Fibroblast of villous mesenchyme (primary cell): ENCODE data around the gene P3H2. TPM values are rescaled to one million over a fixed set of nuclear protein-coding genes. Genes with fewer than 3 reads are reported as not detected.
"Not testable (repeated sequence)": the region's sequence is repeated elsewhere in the genome, so short reads cannot be mapped to it uniquely, and the experiment has no call there.

Experiments
- DNase-seq: peaks from one replicate; pipeline ENCODE4 v3.0.0-alpha.2; 2010; ENCODE audit warnings: low read depth
- H3K4me3 ChIP-seq: 2 replicates; pipeline ENCODE4 v1.5.1; 2011; ENCODE audit warnings: low read depth, mild to moderate bottlenecking, low read length
- CTCF ChIP-seq: IDR thresholded peaks from 2 replicates; pipeline ENCODE4 v1.5.1; 2012; ENCODE audit warnings: low read depth, mild to moderate bottlenecking, low read length; ENCODE audit not compliant: insufficient read depth
- total RNA-seq: library from RNA; depleted of rRNA; stranded (reverse); fragments of >200 nt; gene quantifications from 2 replicates; pipeline ENCODE4 v1.2.3, GENCODE V29; 2012

P3H2 gene
- total RNA-seq, 1 donor, result 51.8 TPM

- TF ChIP-seq CTCF, result no peak
- no peak overlapping the region for H3K4me3 ChIP-seq
- DNase-seq, result no peak
These were observed 39.3 kb upstream of the P3H2 start for GRCh38 chr3:190159902-190160435.

- no peak for DNase-seq
- no peak for TF ChIP-seq CTCF
- H3K4me3 ChIP-seq, result no peak overlapping the region
These were observed 37.6 kb upstream of the P3H2 start for GRCh38 chr3:190158261-190158660.

- DNase-seq, result no peak
- no peak overlapping the region for H3K4me3 ChIP-seq
- TF ChIP-seq CTCF, result no peak
These were observed 35.1 kb upstream of the P3H2 start for GRCh38 chr3:190155752-190156151.

GRCh38 chr3:190150681-190151080 is 30.0 kb upstream of the P3H2 start:
- TF ChIP-seq CTCF, result no peak
- H3K4me3 ChIP-seq, result no peak overlapping the region
- no peak for DNase-seq

GRCh38 chr3:190149830-190150619 is 29.3 kb upstream of the P3H2 start:
- not testable (repeated sequence) for DNase-seq, H3K4me3 ChIP-seq

GRCh38 chr3:190144793-190145192 is 24.1 kb upstream of the P3H2 start:
- H3K4me3 ChIP-seq, DNase-seq: not testable (repeated sequence)

- no peak overlapping the region for H3K4me3 ChIP-seq
- no peak for TF ChIP-seq CTCF
- DNase-seq, result no peak
These were observed 21.3 kb upstream of the P3H2 start for GRCh38 chr3:190142041-190142440.

GRCh38 chr3:190139365-190139764 is 18.7 kb upstream of the P3H2 start:
- no peak overlapping the region for H3K4me3 ChIP-seq
- DNase-seq, result no peak
- TF ChIP-seq CTCF, result no peak
